HG02840 (cell line): ENCODE results near the gene NACC2.

Experiments used
- ATAC-seq: cut with Tn5 transposase; IDR thresholded peaks from one replicate; pipeline ENCODE4 v1.9.1; 2021; ENCODE audit warnings: mild to moderate bottlenecking, moderate library complexity, moderate number of reproducible peaks; ENCODE audit not compliant: unreplicated experiment, low FRiP score

NACC2 gene

GRCh38 chr9:136059321-136059791 lies 35.7 kb downstream of the NACC2 start:
- no peak for ATAC-seq

GRCh38 chr9:136058801-136059302 lies 36.2 kb downstream of the NACC2 start:
- ATAC-seq, result no peak

GRCh38 chr9:136058084-136058483 lies 37.0 kb downstream of the NACC2 start:
- ATAC-seq, result no peak

- no peak for ATAC-seq
Measured at GRCh38 chr9:136057236-136058081, 37.6 kb downstream of the NACC2 start.

GRCh38 chr9:136056546-136057235 lies 38.4 kb downstream of the NACC2 start:
- ATAC-seq, result no peak

- ATAC-seq, result no peak
Measured at GRCh38 chr9:136055715-136056545, 39.2 kb downstream of the NACC2 start.

- ATAC-seq, result no peak
Measured at GRCh38 chr9:136054798-136055714, 40.0 kb downstream of the NACC2 start.

- ATAC-seq, result no peak
Measured at GRCh38 chr9:136054146-136054545, 40.9 kb downstream of the NACC2 start.

- ATAC-seq, result no peak
Measured at GRCh38 chr9:136053757-136054142, 41.3 kb downstream of the NACC2 start.

- ATAC-seq, result no peak
Measured at GRCh38 chr9:136052991-136053756, 41.9 kb downstream of the NACC2 start.

- ATAC-seq, result no peak
Measured at GRCh38 chr9:136052472-136052880, 42.6 kb downstream of the NACC2 start.

- no peak for ATAC-seq
Measured at GRCh38 chr9:136051837-136052471, 43.1 kb downstream of the NACC2 start.

GRCh38 chr9:136051453-136051836 lies 43.6 kb downstream of the NACC2 start:
- no peak for ATAC-seq

- no peak for ATAC-seq
Measured at GRCh38 chr9:136050701-136051452, 44.2 kb downstream of the NACC2 start.

- ATAC-seq, result no peak
Measured at GRCh38 chr9:136050266-136050700, 44.8 kb downstream of the NACC2 start.

GRCh38 chr9:136049491-136050265 lies 45.4 kb downstream of the NACC2 start:
- no peak for ATAC-seq
